ENCODE data around the gene PRKAG2. TPM values are rescaled to one million over a fixed set of nuclear protein-coding genes. Genes with fewer than 3 reads are reported as not detected.

Gene PRKAG2
- polyA plus RNA-seq, 1 of the 3 experiments (the other 2 are of a cell fraction), result 51.6 TPM

DNA sequence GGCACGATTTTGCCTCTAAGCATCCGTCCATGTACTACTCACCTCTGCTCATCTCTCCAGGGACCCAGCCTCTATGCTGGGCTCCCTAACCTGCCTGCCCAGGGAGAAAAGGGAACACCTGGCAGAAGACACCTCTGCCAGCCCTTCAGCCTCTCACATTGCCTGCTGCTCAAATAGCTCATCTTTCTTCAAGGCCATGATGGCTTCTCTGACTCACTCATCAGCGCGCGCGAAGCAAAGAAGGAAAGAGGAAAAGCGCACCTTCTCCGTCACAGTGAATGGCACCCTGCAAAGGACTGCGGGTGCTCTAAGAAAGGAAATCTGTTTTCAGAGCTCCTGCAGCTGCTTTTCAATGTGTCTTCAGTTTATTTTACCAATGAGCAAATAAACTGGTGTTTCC lies 174.0 kb downstream of the PRKAG2 start:
- no peaks in the 10 kb centered on the region for H3K79me2 ChIP-seq (ENCODE audit: insufficient read depth)
- H3K9me2 ChIP-seq, result no peaks in the 10 kb centered on the region
- no peak overlapping the region for H3K4me3 ChIP-seq (ENCODE audit: low read depth in 2 of 2, low read length in 1 of 2)
- no peak overlapping the region for H3K27ac ChIP-seq (ENCODE audit: low read depth in 2 of 2, low read length in 1 of 2)
- ChIA-PET POLR2A (no interaction called here), CTCF (interaction anchor here (0.8 to 1.8 kb wide), 5 partner anchors 15 to 79 kb away, joined by 3 to 7 read pairs (median 3); no protein-coding TSS in a partner anchor)
- H3K4me2 ChIP-seq, result no peak overlapping the region
- H3K9ac ChIP-seq, result no peak overlapping the region
- H2AFZ ChIP-seq (ENCODE audit: low read depth), result no peak overlapping the region
- TF ChIP-seq ZBTB33 (IDR thresholded peaks at IDR 0.05; ENCODE audit: borderline replicate concordance, low read depth), result no peak
- TF ChIP-seq, protein P1, sequence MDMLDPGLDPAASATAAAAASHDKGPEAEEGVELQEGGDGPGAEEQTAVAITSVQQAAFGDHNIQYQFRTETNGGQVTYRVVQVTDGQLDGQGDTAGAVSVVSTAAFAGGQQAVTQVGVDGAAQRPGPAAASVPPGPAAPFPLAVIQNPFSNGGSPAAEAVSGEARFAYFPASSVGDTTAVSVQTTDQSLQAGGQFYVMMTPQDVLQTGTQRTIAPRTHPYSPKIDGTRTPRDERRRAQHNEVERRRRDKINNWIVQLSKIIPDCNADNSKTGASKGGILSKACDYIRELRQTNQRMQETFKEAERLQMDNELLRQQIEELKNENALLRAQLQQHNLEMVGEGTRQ (IDR thresholded peaks at IDR 0.05; ENCODE audit: borderline replicate concordance, low read depth, low read length), result no peak
- no peak for TF ChIP-seq TEAD4 (IDR thresholded peaks at IDR 0.05; ENCODE audit: borderline replicate concordance, insufficient read depth)
- no peak for TF ChIP-seq CTCF (IDR thresholded peaks at IDR 0.05)
- TF ChIP-seq FOSL2 (IDR thresholded peaks at IDR 0.05; ENCODE audit: borderline replicate concordance, low read depth), result no peak
- TF ChIP-seq RXRA (IDR thresholded peaks at IDR 0.05; ENCODE audit: borderline replicate concordance, low read depth), result no peak
- TF ChIP-seq MEF2A (IDR thresholded peaks at IDR 0.05; ENCODE audit: borderline replicate concordance, low read depth), result no peak
- TF ChIP-seq NFIC (IDR thresholded peaks at IDR 0.05; ENCODE audit: borderline replicate concordance), result no peak
- TF ChIP-seq MXI1 (IDR thresholded peaks at IDR 0.05; ENCODE audit: low read depth, low read length), result no peak
- no peak for TF ChIP-seq EP300 (IDR thresholded peaks at IDR 0.05; ENCODE audit: borderline replicate concordance in 1 of 2, low read depth in 1 of 2, low read length in 1 of 2)
- no peak for TF ChIP-seq POLR2AphosphoS5 (IDR thresholded peaks at IDR 0.05; ENCODE audit: low read depth, low read length)
- no peak for TF ChIP-seq MAX (IDR thresholded peaks at IDR 0.05; ENCODE audit: low read depth)
- TF ChIP-seq EZH2phosphoT487 (IDR thresholded peaks at IDR 0.05; ENCODE audit: borderline replicate concordance, low read depth), result no peak
- TF ChIP-seq RCOR1 (IDR thresholded peaks at IDR 0.05; ENCODE audit: low read length), result no peak
- no peaks in the 10 kb centered on the region for H3K27me3 ChIP-seq (ENCODE audit: insufficient read depth)
- WGBS (ENCODE audit: low lambda C conversion rate), result 90% methylated on average over 9 of the region's 9 CpGs
- H3K9me3 ChIP-seq, result no peaks in the 10 kb centered on the region
- H3K4me1 ChIP-seq (ENCODE audit: control insufficient read depth in 1 of 2, insufficient read depth in 2 of 2, low read depth in 1 of 2, low read length in 1 of 2), result peaks cover 17 to 28% of the 10 kb centered on the region in 2 experiments
- no peaks in the 10 kb centered on the region for H4K20me1 ChIP-seq (ENCODE audit: insufficient read depth)
- no peaks in the 10 kb centered on the region for H3K36me3 ChIP-seq (replicated peaks in 1 of 2; ENCODE audit: control insufficient read depth in 1 of 2, insufficient read depth in 2 of 2, low read length in 1 of 2)
- no peak for DNase-seq
- H3F3A ChIP-seq (replicated peaks; ENCODE audit: insufficient read depth), result peaks cover 9% of the 10 kb centered on the region
